T47D (cell line): ENCODE measurements around the gene PCCB.
"Not testable (repeated sequence)": the region's sequence is repeated elsewhere in the genome, so short reads cannot be mapped to it uniquely, and the experiment has no call there.

Source experiments
- DNase-seq, 2 experiments: peaks; one replicate each; pipeline versions ENCODE4 v3.0.0 to v3.0.0-alpha.2; 2011 to 2012; ENCODE audit warnings: low read depth in 1 of 2, low spot score in 1 of 2
- JUND ChIP-seq: IDR thresholded peaks from 2 replicates; pipeline ENCODE4 v1.6.1; 2012; ENCODE audit warnings: low read depth
- in situ Hi-C: cut with HindIII; loops from 2 replicates; pipeline ENCODE4 v1.10.0; 2016; ENCODE audit warnings: low sequenced_read_pairs, low pct_unique_long_range_greater_than_20kb

PCCB gene

GRCh38 chr3:136305879-136306278, 55.7 kb downstream of the PCCB start:
- in situ Hi-C loops: no loop called here
- peak; percentile 37 to 80 for DNase-seq
- TF ChIP-seq JUND: no peak

GRCh38 chr3:136311261-136311660, 61.1 kb downstream of the PCCB start:
- in situ Hi-C loops: no loop called here
- TF ChIP-seq JUND: no peak
- DNase-seq: no peak

- in situ Hi-C loops: no loop called here
- no peak for DNase-seq
- TF ChIP-seq JUND: no peak
Measured at GRCh38 chr3:136311968-136312367, 61.8 kb downstream of the PCCB start.

GRCh38 chr3:136326316-136326715, 76.2 kb downstream of the PCCB start:
- in situ Hi-C loops: no loop called here
- no peak for DNase-seq
- no peak for TF ChIP-seq JUND

GRCh38 chr3:136327671-136328070, 77.5 kb downstream of the PCCB start:
- no peak for TF ChIP-seq JUND
- DNase-seq: no peak
- in situ Hi-C loops: no loop called here

GRCh38 chr3:136329593-136329992, 79.5 kb downstream of the PCCB start:
- DNase-seq: no peak
- TF ChIP-seq JUND: no peak
- in situ Hi-C loops: no loop called here

- no peak for DNase-seq
- in situ Hi-C loops: no loop called here
- TF ChIP-seq JUND: no peak
Measured at GRCh38 chr3:136330900-136331299, 80.8 kb downstream of the PCCB start.

- DNase-seq: no peak
- TF ChIP-seq JUND: no peak
- in situ Hi-C loops: no loop called here
Measured at GRCh38 chr3:136332302-136332701, 82.2 kb downstream of the PCCB start.

GRCh38 chr3:136332776-136333175, 82.6 kb downstream of the PCCB start:
- no peak for DNase-seq
- TF ChIP-seq JUND: no peak
- in situ Hi-C loops: no loop called here

- DNase-seq: no peak
- TF ChIP-seq JUND: no peak
- in situ Hi-C loops: no loop called here
Measured at GRCh38 chr3:136334209-136334608, 84.1 kb downstream of the PCCB start.

- in situ Hi-C loops, DNase-seq: not testable (repeated sequence)
Measured at GRCh38 chr3:136334726-136335125, 84.6 kb downstream of the PCCB start.

- TF ChIP-seq JUND: no peak
- in situ Hi-C loops: no loop called here
- no peak for DNase-seq
Measured at GRCh38 chr3:136336329-136337100, 86.4 kb downstream of the PCCB start.

GRCh38 chr3:136343446-136343845, 93.3 kb downstream of the PCCB start:
- DNase-seq: no peak
- TF ChIP-seq JUND: no peak
- in situ Hi-C loops: no loop called here

- TF ChIP-seq JUND: peak; percentile 70; the same call in 1 of the 2 replicates
- in situ Hi-C loops: no loop called here
- DNase-seq: peak; percentile 47 to 90
Measured at GRCh38 chr3:136343873-136344555, 93.9 kb downstream of the PCCB start.
